Naive B cell (primary cell): ENCODE measurements around the gene NFATC2. TPM values are rescaled to one million over a fixed set of nuclear protein-coding genes. Genes with fewer than 3 reads are reported as not detected.
A peak's percentile ranks its signal among the peaks of the same experiment; 100 is the strongest.

ENCODE experiments used
- ATAC-seq, 2 donors: fragments of 150-1000 bp; cut with Tn5 transposase; 2 replicates each; pipeline ENCODE4 v1.10.0; 2021; ENCODE audit warnings: low read depth in 2 of 2, mild to moderate bottlenecking in 2 of 2, moderate library complexity in 2 of 2
- DNase-seq: peaks from one replicate; pipeline ENCODE4 v3.0.0; 2022
- H3K27ac Mint-ChIP-seq, 6 donors: one replicate each; pipeline ENCODE4 v1.8.0; 2020 to 2022; ENCODE audit warnings: mild to moderate bottlenecking in 6 of 6, mixed read lengths in 6 of 6, moderate library complexity in 5 of 6, inconsistent platforms in 2 of 6
- H3K27me3 Mint-ChIP-seq, 3 donors: one replicate each; pipeline ENCODE4 v1.8.0; 2021 to 2022; ENCODE audit warnings: mixed read lengths in 3 of 3, mild to moderate bottlenecking in 1 of 3
- H3K36me3 Mint-ChIP-seq, 2 donors: one replicate each; pipeline ENCODE4 v1.8.0; 2020 to 2022; ENCODE audit warnings: mixed read lengths in 2 of 2, inconsistent platforms in 1 of 2, mild to moderate bottlenecking in 1 of 2
- H3K4me1 Mint-ChIP-seq, 3 donors: one replicate each; pipeline ENCODE4 v1.8.0; 2020 to 2022; ENCODE audit warnings: mixed read lengths in 3 of 3, inconsistent platforms in 1 of 3, mild to moderate bottlenecking in 1 of 3, moderate library complexity in 1 of 3
- H3K4me3 Mint-ChIP-seq, 8 donors: one replicate each; pipeline ENCODE4 v1.8.0; 2020 to 2022; ENCODE audit warnings: mild to moderate bottlenecking in 8 of 8, mixed read lengths in 8 of 8, moderate library complexity in 8 of 8, inconsistent platforms in 2 of 8
- H3K9me3 Mint-ChIP-seq, 7 donors: one replicate each; pipeline ENCODE4 v1.8.0; 2020 to 2022; ENCODE audit warnings: mixed read lengths in 7 of 7, mild to moderate bottlenecking in 5 of 7, inconsistent platforms in 2 of 7, moderate library complexity in 1 of 7
- polyA plus RNA-seq, 6 donors: library from polyadenylated mRNA; unstranded; fragments of 300-500 nt; fragmentation: Illumina TruSeq; gene quantifications; one replicate each; pipeline ENCODE4 v1.2.3, GENCODE V29; 2021; ENCODE audit warnings: low read depth in 6 of 6

The NFATC2 gene
- polyA plus RNA-seq, 6 donors from 2014 or later = 4.6 to 22.9 (median 14.6) TPM

DNA sequence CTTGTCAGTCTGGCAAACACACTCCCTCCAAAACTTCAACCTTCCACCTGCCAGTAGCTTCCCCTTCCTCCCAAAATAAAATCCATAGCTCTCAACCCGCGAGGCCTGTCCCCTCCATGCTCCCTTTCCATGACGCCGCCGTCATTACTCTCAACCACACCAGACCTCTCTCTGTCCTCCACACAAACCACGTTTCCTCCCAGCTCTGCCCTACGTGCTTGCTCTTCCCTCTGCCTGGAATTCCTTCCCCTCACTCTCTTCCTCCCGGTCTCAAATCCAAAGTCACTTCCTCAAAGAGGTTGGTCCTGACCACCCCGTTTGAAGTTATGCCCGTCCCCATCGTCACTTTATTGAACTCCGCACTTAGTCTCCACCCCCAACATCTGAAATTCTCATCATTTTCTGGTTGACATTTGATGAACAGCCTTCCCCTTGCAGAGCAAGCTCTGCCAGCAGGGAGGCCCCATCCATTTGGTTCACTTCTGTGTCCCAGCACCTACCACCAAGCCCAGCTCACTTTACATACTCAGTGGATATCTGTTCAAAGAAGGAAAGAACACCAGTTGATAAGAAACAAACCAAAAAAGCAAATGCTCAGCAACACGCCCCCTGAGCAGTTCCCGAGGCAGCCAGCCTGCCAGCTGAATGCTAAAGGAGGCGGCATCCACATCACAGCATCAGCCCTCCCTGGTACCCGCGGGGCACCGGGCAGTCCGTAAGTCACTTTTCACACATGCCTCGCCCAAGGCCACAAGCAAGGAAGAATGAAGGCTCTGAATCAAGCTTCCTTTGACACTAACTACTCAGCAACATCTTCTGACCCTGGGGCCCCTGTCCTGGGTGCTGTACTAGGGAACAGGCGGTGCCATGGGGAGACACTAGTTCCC is 125.0 kb downstream of the NFATC2 start:
- no peaks in the 10 kb centered on the region for H3K27me3 Mint-ChIP-seq
- peaks cover 7 to 16% of the 10 kb centered on the region in 2 donors for H3K36me3 Mint-ChIP-seq
- H3K4me1 Mint-ChIP-seq = peaks cover 33 to 61% (median 59%) of the 10 kb centered on the region in 3 donors
- no peaks in the 10 kb centered on the region for H3K9me3 Mint-ChIP-seq
- peak overlapping the region; percentile 60 to 95 (median 87) for H3K27ac Mint-ChIP-seq
- peak overlapping the region in 3 of 8 donors; percentile 16 to 77 (median 74) for H3K4me3 Mint-ChIP-seq
- DNase-seq (no peak), ATAC-seq (no peak)

DNA sequence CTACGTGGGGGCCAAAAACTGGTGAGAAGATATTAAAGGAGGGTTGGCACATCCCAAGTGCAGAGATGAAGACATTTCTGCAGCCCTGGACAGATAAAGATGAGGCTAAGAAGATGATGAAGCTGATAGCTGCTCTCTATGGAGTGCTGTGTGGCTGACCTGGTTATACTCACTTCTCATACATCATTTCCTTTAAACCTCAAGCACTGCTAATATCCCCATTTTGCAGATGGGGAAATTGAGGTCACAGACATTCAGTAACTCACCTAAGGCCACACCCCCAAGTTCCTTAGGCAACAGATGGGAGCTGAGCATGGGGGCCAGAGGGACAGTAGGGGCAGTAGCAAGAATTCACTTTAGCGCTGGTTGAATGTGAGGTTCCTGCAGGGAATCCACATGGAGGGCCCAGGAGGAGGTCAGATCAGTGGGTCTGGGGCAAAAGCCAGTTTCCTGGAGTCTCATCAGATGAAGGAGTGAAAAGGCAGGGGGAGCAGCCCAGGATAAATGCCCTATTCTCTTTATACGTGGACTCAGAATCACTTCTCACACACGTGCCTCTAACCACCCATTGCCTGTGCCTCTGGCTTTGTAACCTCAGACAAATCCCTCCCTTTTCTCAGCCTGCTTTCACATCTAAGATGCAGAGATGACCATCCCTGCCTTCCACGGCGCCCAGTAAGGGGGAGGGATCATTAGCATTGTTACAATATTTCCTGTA is 125.8 kb downstream of the NFATC2 start:
- DNase-seq = no peak
- ATAC-seq = no peak
- Mint-ChIP-seq H3K27ac (peak overlapping the region; percentile 85 to 95 (median 91)), H3K36me3 (peaks cover 7 to 14% of the 10 kb centered on the region in 2 donors), H3K27me3 (no peaks in the 10 kb centered on the region), H3K4me1 (peaks cover 33 to 68% (median 60%) of the 10 kb centered on the region in 3 donors), H3K9me3 (no peaks in the 10 kb centered on the region), H3K4me3 (peak overlapping the region in 3 of 8 donors; percentile 17 to 77 (median 53))

DNA sequence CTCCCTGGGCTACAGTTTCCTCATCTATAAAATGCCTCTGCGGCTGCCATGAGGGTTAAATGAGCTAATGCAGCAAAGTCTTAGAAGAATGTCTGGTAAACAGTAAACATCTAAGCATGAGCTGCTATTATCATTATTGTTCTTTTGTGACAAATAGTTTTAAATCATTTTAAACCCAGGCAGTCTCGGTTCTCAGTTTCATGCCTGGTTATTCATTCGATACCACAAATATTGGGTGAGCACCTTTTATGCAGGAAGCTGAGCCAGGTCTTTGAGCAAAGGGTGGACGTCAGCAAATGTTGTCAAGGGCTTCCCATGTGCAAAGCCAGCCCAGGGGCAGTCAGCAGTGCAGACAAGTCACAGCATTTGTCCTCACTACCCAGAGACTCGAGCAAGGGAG is 128.7 kb downstream of the NFATC2 start:
- H3K9me3 Mint-ChIP-seq = peaks cover 0 to 2% (median 0%) of the 10 kb centered on the region in 7 donors

DNA sequence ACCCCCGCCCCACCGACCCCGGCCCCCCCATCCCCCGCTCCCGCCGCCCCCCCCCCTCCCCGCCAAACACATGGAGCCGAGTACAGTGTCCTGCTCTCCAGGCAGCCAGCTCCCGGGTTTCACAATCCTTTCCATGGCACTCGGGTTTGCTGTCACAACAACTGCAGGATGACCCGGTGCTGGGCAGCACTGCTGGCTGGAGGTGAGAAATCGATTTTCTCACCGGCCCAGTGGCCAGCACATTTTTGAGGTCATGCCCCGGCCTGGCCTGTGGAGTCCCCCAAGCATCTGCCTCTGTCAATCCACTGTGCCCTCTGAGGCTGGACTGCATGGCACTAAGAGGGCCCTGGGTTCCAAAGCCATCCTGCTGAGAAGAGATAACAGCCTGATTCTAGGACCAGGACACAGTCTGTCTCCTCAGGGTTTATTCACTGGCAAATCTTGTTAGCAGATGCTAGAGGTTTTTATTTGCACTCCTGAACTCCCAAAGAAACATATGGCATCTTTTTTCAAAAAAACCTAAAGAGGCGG is 129.5 kb downstream of the NFATC2 start:
- Mint-ChIP-seq H3K27me3 (no peaks in the 10 kb centered on the region), H3K4me3 (peak overlapping the region in 4 of 8 donors; percentile 20 to 44 (median 38)), H3K36me3 (peaks cover 10 to 15% of the 10 kb centered on the region in 2 donors), H3K9me3 (peaks cover 0 to 2% (median 0%) of the 10 kb centered on the region in 7 donors), H3K27ac (peak overlapping the region in 2 of 6 donors; percentile 74 to 85), H3K4me1 (peaks cover 34 to 78% (median 62%) of the 10 kb centered on the region in 3 donors)
- ATAC-seq (no peak), DNase-seq (no peak)

More for the DNA sequence above, 128.7 kb downstream of the NFATC2 start:
- Mint-ChIP-seq H3K4me3 (peak overlapping the region in 7 of 8 donors; percentile 62 to 86 (median 73)), H3K27ac (peak overlapping the region; percentile 85 to 98 (median 95)), H3K36me3 (peaks cover 8 to 15% of the 10 kb centered on the region in 2 donors), H3K27me3 (no peaks in the 10 kb centered on the region), H3K4me1 (peaks cover 34 to 79% (median 65%) of the 10 kb centered on the region in 3 donors)
- ATAC-seq (peak; percentile 60), DNase-seq (peak; percentile 41)

DNA sequence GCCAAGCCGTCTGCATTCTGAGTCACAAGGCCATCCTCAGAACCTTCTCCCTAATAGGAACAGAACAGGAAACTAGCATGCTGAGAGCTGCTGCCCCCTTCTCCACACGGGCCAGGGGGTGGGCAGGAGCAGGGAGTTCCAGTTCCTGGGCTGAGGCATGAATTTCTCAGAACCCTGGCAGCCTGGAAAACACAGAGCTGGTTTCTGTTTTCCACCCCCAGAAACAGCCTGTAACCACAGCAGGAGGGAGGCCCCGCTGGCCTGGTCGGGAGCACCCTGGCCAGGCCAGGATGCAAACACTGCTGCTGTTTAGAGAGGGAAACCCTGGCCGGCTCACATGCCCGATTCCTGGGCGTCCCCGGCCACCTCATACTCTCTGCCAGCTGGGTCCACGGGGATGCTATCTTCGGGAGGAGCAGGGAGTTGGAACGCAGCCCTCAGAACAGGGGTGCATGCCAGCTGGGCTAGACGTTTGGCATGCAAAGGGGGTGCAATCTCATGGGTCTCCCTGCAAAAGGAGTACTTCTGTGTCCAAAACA is 130.1 kb downstream of the NFATC2 start:
- peaks cover 0 to 2% (median 0%) of the 10 kb centered on the region in 7 donors for H3K9me3 Mint-ChIP-seq
- ATAC-seq (no peak), DNase-seq (no peak)
- H3K27ac Mint-ChIP-seq = peak overlapping the region in 4 of 6 donors; percentile 33 to 76 (median 69)
- peaks cover 31 to 72% (median 57%) of the 10 kb centered on the region in 3 donors for H3K4me1 Mint-ChIP-seq
- peaks cover 11 to 15% of the 10 kb centered on the region in 2 donors for H3K36me3 Mint-ChIP-seq
- peak overlapping the region in 1 of 8 donors; percentile 72 for H3K4me3 Mint-ChIP-seq
- H3K27me3 Mint-ChIP-seq = no peaks in the 10 kb centered on the region

DNA sequence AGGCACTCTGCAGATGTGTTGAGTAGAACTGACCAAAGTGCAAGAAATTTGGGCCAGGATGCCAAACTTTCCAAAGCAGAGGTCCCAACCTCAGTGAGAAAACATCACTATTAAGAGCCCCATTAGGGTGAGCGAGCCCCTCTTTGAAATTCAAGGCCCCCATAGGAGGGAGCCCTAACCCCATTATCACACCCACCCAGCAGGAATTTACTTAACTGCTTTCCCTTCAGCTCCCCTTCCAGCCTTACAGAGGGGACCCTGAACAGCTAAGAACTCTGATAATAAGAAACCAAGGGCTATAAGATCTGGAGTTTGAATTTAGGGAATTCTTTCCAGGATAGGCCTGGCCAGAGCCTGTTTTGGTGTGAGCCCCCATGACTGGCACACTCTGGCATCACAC is 130.6 kb downstream of the NFATC2 start:
- Mint-ChIP-seq H3K4me3 (no peak overlapping the region), H3K9me3 (peaks cover 0 to 2% (median 0%) of the 10 kb centered on the region in 7 donors), H3K27ac (peak overlapping the region in 3 of 6 donors; percentile 64 to 82 (median 80)), H3K27me3 (no peaks in the 10 kb centered on the region), H3K4me1 (peaks cover 31 to 70% (median 56%) of the 10 kb centered on the region in 3 donors), H3K36me3 (peaks cover 16 to 18% of the 10 kb centered on the region in 2 donors)
- DNase-seq = no peak
- ATAC-seq = no peak

DNA sequence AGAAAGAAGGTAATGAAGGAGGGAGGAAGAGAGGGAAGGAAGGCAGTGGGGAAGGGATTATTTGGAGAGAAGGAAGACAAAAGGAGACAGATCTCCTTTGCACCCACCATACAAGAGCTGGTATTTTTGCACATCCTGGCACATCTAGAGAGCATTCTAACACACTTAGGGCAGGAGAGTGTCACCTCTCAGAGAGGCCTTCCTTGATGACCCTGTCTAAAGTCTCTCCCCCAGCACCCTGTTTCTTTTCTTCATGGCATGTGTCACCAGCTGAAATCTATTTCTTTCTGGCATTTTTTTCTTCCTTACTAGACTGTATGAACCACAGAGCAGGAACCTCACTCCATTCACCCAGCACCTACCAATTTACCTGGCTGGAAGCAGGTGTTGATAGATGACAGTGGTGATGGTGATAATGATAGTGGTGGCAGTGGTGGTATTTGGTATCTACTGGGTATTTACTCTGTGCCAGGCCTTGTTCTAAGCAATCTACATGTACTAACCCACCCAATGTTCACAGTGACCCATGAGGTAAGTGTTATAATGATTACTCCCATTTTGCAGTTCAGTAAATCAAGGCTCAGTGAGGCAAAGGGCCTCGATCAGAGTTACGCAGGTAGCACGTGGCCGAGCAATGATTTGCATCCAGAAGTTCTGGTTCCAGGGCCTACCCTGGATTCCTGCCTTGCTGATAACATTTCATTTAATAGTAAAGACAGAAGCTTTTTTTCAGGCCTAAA is 131.8 kb downstream of the NFATC2 start:
- Mint-ChIP-seq H3K27me3 (no peaks in the 10 kb centered on the region), H3K4me3 (no peak overlapping the region), H3K36me3 (peaks cover 19 to 20% of the 10 kb centered on the region in 2 donors), H3K9me3 (peaks cover 0 to 2% (median 0%) of the 10 kb centered on the region in 7 donors), H3K4me1 (peaks cover 26 to 67% (median 44%) of the 10 kb centered on the region in 3 donors), H3K27ac (peak overlapping the region in 4 of 6 donors; percentile 27 to 88 (median 40))
- DNase-seq = no peak
- ATAC-seq = no peak

DNA sequence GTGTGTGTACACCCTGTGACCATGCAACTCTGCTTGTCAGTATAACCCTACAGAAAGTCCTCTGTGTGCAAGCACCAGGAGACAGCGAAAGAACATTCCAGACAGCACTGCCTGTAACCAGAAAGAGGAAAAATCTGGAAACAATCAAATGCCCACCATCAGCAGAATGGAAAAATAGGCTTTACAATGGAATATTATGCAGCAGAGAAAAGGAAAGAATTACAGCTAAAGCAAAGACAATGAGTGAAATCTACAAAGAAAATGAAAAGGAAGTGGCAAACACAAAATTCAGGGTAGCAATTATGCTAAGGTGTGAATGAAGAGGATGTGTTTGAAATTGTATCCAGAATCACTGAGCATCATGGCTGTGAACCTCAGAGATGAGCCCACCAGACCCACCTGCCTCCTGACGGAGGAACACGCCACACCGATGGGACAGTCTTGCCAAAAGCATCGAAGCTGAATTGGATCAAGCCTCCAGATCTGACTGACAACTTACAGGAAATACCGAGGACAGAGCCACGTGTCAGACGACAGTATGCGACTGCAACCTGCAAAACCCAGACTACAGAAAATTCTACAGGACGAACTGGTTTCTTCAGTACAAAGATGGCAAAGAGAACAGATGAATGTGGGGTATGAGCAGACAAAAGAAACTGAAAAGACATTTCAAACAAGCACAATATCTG is 133.2 kb downstream of the NFATC2 start:
- no peak for DNase-seq
- Mint-ChIP-seq H3K27ac (peak overlapping the region in 2 of 6 donors; percentile 37 to 63), H3K9me3 (peaks cover 0 to 2% (median 0%) of the 10 kb centered on the region in 7 donors), H3K36me3 (peaks cover 19 to 20% of the 10 kb centered on the region in 2 donors), H3K4me3 (peak overlapping the region in 1 of 8 donors; percentile 27), H3K27me3 (no peaks in the 10 kb centered on the region), H3K4me1 (peaks cover 31 to 67% (median 39%) of the 10 kb centered on the region in 3 donors)
- ATAC-seq = no peak

DNA sequence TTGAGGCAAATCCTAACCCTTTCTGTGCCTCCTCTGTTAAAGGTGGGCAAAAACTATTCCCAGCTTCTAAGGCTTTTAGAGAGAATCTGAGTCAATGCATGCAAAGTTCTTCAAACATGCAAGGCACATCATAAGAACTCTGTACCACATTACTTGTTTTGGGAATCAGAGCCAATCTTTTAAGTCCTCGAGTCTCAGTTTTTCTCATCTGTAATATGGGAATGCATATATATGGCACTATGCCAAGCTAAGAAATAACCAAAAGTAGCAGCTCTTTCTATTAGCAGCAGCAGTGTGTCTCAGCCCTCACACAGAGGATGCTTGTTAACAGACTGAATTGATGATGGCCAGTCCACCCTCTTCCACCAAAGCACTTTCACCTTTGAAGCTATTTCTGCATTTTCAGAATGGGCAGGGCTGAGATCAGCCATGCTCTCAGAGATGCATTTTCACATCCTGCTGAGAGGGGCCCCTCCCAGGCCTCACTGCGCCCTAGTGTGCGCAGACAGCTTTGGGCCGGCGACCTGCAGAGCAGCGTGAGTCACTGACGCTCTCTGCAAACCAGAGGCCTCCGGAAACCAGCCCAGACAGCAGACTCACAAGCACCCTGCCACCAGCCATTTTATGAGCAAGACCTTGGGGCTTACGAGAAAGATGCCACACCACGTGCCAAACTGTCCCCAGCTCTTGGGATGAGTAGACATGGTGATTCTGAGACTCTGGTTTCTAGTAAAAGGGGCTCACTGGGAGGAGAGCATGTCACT is 138.0 kb downstream of the NFATC2 start:
- Mint-ChIP-seq H3K27ac (peak overlapping the region; percentile 95 to 100 (median 98)), H3K4me3 (peak overlapping the region in 7 of 8 donors; percentile 25 to 85 (median 65))
- peak; percentile 80 to 82 for ATAC-seq

DNA sequence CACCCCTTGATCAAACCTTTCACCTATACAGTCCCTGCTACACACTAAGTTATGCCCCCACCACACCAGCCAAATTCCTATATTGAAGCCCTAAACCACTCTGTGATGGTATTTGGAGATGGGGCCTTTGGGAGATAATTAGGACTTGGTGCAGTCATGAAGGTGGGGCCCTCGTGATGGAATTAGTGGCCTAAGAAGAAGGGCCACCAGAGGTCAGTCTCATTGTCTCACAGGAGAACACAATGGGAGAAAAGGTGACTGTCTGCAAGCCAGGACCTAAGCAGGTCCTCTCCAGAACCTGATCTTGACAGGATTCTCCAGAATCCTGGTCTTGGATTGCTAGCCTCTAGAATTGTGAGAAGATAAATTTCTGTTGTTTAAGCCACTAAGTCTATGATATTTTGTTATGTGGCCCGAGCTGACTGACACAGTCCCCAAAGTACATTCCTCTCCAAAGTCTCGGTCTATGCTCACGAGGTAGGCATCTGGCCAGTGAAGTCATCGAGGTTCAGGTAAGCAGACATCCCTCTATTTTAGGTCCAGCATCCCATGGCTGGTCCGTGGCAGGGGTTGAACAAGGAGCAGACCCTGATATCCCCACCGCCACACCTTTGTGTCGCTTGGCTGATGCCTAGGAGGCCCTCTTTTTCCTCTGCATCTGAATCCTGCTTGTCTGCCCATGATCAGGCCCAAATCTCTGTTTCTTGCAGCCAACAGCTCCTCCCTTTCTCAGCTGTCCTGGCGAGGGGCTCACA is 138.9 kb downstream of the NFATC2 start:
- peaks cover 6 to 17% of the 10 kb centered on the region in 2 donors for H3K36me3 Mint-ChIP-seq
- no peaks in the 10 kb centered on the region for H3K9me3 Mint-ChIP-seq
- no peak for ATAC-seq
- H3K4me3 Mint-ChIP-seq = peak overlapping the region in 4 of 8 donors; percentile 10 to 85 (median 68)
- no peak for DNase-seq
- peaks cover 56 to 79% (median 57%) of the 10 kb centered on the region in 3 donors for H3K4me1 Mint-ChIP-seq
- no peaks in the 10 kb centered on the region for H3K27me3 Mint-ChIP-seq
- H3K27ac Mint-ChIP-seq = peak overlapping the region; percentile 95 to 100 (median 98)

More for the DNA sequence above, 138.0 kb downstream of the NFATC2 start:
- Mint-ChIP-seq H3K27me3 (no peaks in the 10 kb centered on the region), H3K36me3 (peaks cover 11 to 25% of the 10 kb centered on the region in 2 donors), H3K4me1 (peaks cover 54 to 77% (median 57%) of the 10 kb centered on the region in 3 donors), H3K9me3 (peaks cover 0 to 2% (median 0%) of the 10 kb centered on the region in 7 donors)
- DNase-seq = peak; percentile 75
